ENCODE data around the gene RPS2. TPM values are rescaled to one million over a fixed set of nuclear protein-coding genes. Genes with fewer than 3 reads are reported as not detected.

Gene RPS2
- total RNA-seq, 4 donors from 2014 or later: 1,591 to 3,468 (median 1,745) TPM

- Histone ChIP-seq H3K27ac (peak overlapping the region in 1 of 4 donors; percentile 60), H3K4me1 (peaks cover 0 to 36% (median 16%) of the 10 kb centered on the region in 4 donors), H3K9me3 (no peaks in the 10 kb centered on the region), H3K4me3 (peak overlapping the region; percentile 23 to 44 (median 34)), H3K36me3 (peaks cover 0 to 19% (median 0%) of the 10 kb centered on the region in 3 donors), H3K27me3 (peaks cover 0 to 47% of the 10 kb centered on the region in 2 donors)
- no peak for TF ChIP-seq POLR2A (IDR thresholded peaks at IDR 0.05)
- no peak for TF ChIP-seq EP300 (IDR thresholded peaks at IDR 0.05)
- no peak for TF ChIP-seq CTCF (IDR thresholded peaks at IDR 0.05)
- DNase-seq (ENCODE audit: low spot score in 2 of 2): peak; percentile 78 to 85
- WGBS, 2 donors: 3 to 4% methylated on average over 30 to 64 of the region's 96 CpGs
Observed at GRCh38 chr16:1991948-1992703, 27.5 kb upstream of the RPS2 start.

GRCh38 chr16:1991588-1991947 is 26.9 kb upstream of the RPS2 start:
- peak overlapping the region in 1 of 4 donors; percentile 60 for H3K27ac ChIP-seq
- 9 to 25% methylated on average over 11 to 22 of the region's 22 CpGs for WGBS, 2 donors
- peaks cover 0 to 47% of the 10 kb centered on the region in 2 donors for H3K27me3 ChIP-seq
- H3K4me3 ChIP-seq: peak overlapping the region; percentile 23 to 44 (median 34)
- TF ChIP-seq EP300 (IDR thresholded peaks at IDR 0.05) (no peak), POLR2A (IDR thresholded peaks at IDR 0.05) (no peak), CTCF (IDR thresholded peaks at IDR 0.05) (no peak)
- peaks cover 0 to 36% (median 16%) of the 10 kb centered on the region in 4 donors for H3K4me1 ChIP-seq
- peaks cover 0 to 19% (median 0%) of the 10 kb centered on the region in 3 donors for H3K36me3 ChIP-seq
- no peaks in the 10 kb centered on the region for H3K9me3 ChIP-seq
- DNase-seq (ENCODE audit: low spot score in 2 of 2): no peak

DNA sequence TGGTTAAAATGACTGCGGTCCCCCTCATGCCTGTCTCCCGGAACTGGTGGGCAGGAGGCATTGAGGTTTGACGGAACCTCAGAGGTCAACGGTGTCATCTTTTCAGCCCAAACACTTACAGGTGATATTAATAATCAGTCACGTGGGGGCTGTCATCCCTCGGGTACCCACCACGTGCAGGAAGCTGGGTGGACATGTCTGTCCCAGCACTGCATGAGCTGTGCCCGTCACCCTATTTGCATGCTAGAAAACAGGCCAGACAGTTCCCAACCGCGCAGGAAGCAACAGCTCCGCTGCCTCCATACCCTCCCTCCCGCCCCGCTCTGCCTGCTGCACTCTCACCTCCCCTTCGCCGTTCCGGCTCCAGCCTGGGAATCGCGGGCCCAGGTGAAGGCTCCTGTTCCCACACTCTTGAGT is 26.5 kb upstream of the RPS2 start:
- peaks cover 0 to 36% (median 16%) of the 10 kb centered on the region in 4 donors for H3K4me1 ChIP-seq
- 6 to 9% methylated on average over 12 to 14 of the region's 18 CpGs for WGBS, 2 donors
- peaks cover 0 to 47% of the 10 kb centered on the region in 2 donors for H3K27me3 ChIP-seq
- peak overlapping the region in 2 of 4 donors; percentile 31 to 44 for H3K4me3 ChIP-seq
- TF ChIP-seq CTCF (IDR thresholded peaks at IDR 0.05): no peak
- DNase-seq (ENCODE audit: low spot score in 2 of 2): no peak
- peak overlapping the region in 1 of 4 donors; percentile 60 for H3K27ac ChIP-seq
- H3K9me3 ChIP-seq: no peaks in the 10 kb centered on the region
- peaks cover 0 to 19% (median 0%) of the 10 kb centered on the region in 3 donors for H3K36me3 ChIP-seq

DNA sequence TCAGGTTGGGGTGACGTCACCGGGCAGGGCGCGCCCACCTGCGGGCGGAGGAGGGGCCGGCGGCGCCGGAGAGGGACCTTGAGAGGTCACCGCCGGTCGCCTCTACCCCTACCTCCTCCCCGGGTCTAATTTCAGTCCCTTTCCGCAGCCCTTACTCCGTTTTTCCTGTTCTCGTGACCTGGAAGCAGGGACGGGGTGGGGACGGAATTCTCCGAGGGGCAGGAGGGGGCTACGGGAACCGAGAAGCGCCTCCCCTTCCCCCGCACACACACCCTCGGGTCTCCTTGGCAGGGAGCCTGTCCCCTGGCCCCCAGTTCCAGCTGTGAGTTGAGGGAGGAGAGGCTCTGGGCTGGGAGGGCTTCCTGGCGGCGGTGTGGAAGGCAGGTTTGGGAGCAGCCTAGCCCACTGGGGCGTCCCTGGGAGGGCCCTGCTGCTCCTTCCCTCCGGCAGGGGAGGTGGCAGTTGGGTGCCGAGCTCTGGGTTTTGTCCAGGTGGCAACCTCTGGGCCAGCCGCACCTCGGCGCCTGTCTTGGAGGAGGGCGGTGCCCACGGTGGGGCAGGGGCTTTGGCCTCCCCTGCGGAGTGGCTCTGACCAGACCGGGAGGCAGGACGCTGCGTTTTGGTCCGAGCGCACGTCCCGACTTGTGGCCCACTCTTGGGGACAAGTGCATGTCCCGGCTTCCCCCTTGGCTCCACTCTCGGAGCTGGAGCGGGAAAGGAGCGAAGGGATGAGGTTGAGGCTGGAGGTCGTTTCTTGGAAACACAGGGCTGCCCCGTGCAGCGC is 25.9 kb upstream of the RPS2 start:
- peaks cover 0 to 47% of the 10 kb centered on the region in 2 donors for H3K27me3 ChIP-seq
- 3 to 7% methylated on average over 32 to 40 of the region's 50 CpGs for WGBS, 2 donors
- peaks cover 0 to 39% (median 16%) of the 10 kb centered on the region in 4 donors for H3K4me1 ChIP-seq
- DNase-seq (ENCODE audit: low spot score in 2 of 2): no peak
- peak overlapping the region in 2 of 4 donors; percentile 22 to 31 for H3K4me3 ChIP-seq
- H3K27ac ChIP-seq: peak overlapping the region in 1 of 4 donors; percentile 55
- no peak for TF ChIP-seq POLR2A (IDR thresholded peaks at IDR 0.05)
- no peak for TF ChIP-seq CTCF (IDR thresholded peaks at IDR 0.05)
- TF ChIP-seq EP300 (IDR thresholded peaks at IDR 0.05): no peak
- H3K36me3 ChIP-seq: peaks cover 0 to 22% (median 0%) of the 10 kb centered on the region in 3 donors
- H3K9me3 ChIP-seq: no peaks in the 10 kb centered on the region

DNA sequence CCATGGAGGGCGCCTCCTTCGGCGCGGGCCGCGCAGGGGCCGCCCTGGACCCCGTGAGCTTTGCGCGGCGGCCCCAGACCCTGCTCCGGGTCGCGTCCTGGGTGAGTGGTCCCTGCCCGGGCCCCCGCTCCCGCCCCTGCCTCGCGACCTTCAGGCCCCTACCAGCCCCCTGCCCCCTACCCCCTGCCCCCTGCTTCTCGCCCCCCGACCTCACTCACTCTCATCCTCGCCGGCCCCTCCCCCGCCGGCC is 25.4 kb upstream of the RPS2 start:
- Histone ChIP-seq H3K9me3 (no peaks in the 10 kb centered on the region), H3K36me3 (peaks cover 0 to 26% (median 0%) of the 10 kb centered on the region in 3 donors), H3K4me3 (peak overlapping the region in 1 of 4 donors; percentile 22), H3K4me1 (peaks cover 0 to 44% (median 20%) of the 10 kb centered on the region in 4 donors), H3K27me3 (peaks cover 0 to 47% of the 10 kb centered on the region in 2 donors), H3K27ac (no peak overlapping the region)
- DNase-seq (ENCODE audit: low spot score in 2 of 2): no peak
- TF ChIP-seq POLR2A (IDR thresholded peaks at IDR 0.05) (no peak), EP300 (IDR thresholded peaks at IDR 0.05) (no peak), CTCF (IDR thresholded peaks at IDR 0.05) (no peak)
- 0% methylated on average over 4 of the region's 25 CpGs for WGBS, 2 donors
